HG03354 (cell line): ENCODE results near the gene FOXS1.
A peak's percentile ranks its signal among the peaks of the same experiment; 100 is the strongest.

Experiments used
- ATAC-seq: cut with Tn5 transposase; IDR thresholded peaks from one replicate; pipeline ENCODE4 v1.9.1; 2021; ENCODE audit warnings: mild to moderate bottlenecking; ENCODE audit not compliant: unreplicated experiment, poor library complexity, severe bottlenecking

FOXS1 gene

GRCh38 chr20:31861385-31862156 lies 16.2 kb upstream of the FOXS1 start:
- ATAC-seq: peak; percentile 67

GRCh38 chr20:31861135-31861384 lies 15.7 kb upstream of the FOXS1 start:
- peak; percentile 29 for ATAC-seq

GRCh38 chr20:31860390-31861134 lies 15.2 kb upstream of the FOXS1 start:
- no peak for ATAC-seq

- no peak for ATAC-seq
Measured at GRCh38 chr20:31859998-31860380, 14.6 kb upstream of the FOXS1 start.

- ATAC-seq: no peak
Measured at GRCh38 chr20:31859266-31859997, 14.0 kb upstream of the FOXS1 start.

GRCh38 chr20:31858760-31859083 lies 13.3 kb upstream of the FOXS1 start:
- no peak for ATAC-seq

- ATAC-seq: peak; percentile 78
Measured at GRCh38 chr20:31857861-31858759, 12.7 kb upstream of the FOXS1 start.

- ATAC-seq: no peak
Measured at GRCh38 chr20:31856516-31856915, 11.1 kb upstream of the FOXS1 start.

GRCh38 chr20:31853481-31853880 lies 8.1 kb upstream of the FOXS1 start:
- no peak for ATAC-seq

GRCh38 chr20:31851240-31851955 lies 6.0 kb upstream of the FOXS1 start:
- ATAC-seq: no peak

GRCh38 chr20:31849306-31849930 lies 4.0 kb upstream of the FOXS1 start:
- ATAC-seq: no peak

- ATAC-seq: no peak
Measured at GRCh38 chr20:31848088-31848999, 2.9 kb upstream of the FOXS1 start.

GRCh38 chr20:31846793-31847138 lies 1.4 kb upstream of the FOXS1 start:
- no peak for ATAC-seq

GRCh38 chr20:31844737-31845299 lies 586 bp downstream of the FOXS1 start:
- no peak for ATAC-seq

- ATAC-seq: no peak
Measured at GRCh38 chr20:31843881-31844280, 1.5 kb downstream of the FOXS1 start.

GRCh38 chr20:31843288-31843687 lies 2.1 kb downstream of the FOXS1 start:
- ATAC-seq: no peak

- no peak for ATAC-seq
Measured at GRCh38 chr20:31842471-31843157, 2.8 kb downstream of the FOXS1 start.
